Activated CD4-positive, alpha-beta T cell treated with anti-CD3 and anti-CD28 coated beads, Interleukin-2, amount 50 U/mL, for 16 hours (primary cell): ENCODE data around the gene ATRNL1.

Source experiments
- DNase-seq: peaks from one replicate; pipeline ENCODE4 v3.0.0-alpha.2; 2020

The ATRNL1 gene

DNA sequence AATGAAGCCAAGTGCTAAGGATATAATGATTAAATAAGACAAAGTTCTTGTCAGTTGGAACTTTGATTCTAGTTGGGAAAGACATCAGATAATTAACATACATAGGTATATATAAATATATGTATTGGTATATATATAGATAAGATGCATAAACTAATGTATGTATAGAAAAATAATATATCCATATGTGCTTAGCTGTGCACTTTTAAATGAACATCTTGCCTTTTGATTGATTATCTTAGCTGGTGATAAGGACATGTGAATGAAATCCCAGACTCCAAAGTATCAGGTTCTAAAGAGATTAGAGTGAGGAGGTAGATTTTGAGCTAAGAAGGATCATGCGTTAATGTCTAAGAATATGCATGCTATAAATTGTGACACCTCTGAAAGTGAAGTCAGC lies 822.3 kb downstream of the ATRNL1 start:
- no peak for DNase-seq

DNA sequence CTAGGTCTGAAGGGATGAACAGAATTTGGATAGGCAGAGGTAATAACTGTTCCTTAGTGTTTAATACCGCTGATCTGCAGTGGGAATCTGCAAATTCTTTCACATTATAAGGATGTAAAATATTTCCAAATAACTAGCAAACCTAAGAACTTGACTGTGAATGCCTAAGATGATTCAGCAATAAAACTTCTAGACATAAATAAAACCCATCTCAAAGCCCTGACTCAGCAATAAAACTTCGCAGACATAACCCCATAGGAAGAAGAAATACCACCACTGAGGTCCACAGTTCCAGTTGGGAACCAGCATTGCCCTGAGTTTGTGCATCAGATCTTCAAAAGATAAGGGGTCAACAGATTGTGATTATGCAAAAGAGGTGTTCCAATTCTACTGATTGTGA lies 825.6 kb downstream of the ATRNL1 start:
- no peak for DNase-seq

DNA sequence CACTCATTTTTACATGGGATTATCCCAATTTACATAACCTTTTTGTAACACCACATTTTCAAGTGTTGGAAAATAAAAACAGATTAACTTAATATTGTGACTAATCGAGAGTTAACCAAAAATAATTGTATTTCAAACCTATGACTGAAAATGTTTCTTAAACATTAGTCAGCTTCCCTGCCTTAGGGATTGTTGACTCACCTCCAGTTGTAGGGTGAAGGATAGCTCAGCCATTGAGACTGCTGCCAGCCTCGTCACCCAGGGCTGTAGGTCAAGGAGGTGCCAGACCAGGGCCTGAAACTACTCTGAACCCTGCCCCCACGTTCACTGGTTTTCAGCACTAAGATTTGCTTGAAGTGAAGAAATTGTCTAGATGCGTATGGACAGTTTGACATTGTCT lies 828.6 kb downstream of the ATRNL1 start:
- DNase-seq: no peak

DNA sequence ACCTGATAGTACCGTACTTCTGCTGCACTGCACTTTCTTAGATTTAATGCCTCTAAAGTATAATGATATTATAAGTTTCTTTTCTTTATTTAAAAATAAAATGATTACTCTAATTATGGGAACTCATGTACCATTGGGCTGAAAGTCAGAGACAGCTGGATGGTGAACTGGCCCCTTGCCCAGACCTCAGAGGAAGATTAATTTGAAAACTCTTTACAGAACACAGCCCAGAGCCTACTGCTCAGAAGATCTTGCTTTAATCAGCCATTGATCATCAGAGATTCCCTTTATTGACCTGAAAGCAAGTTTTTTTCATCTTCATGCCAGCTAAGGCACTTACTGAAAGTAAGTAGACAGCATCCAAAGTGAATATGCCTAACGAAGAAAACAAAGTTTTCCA lies 838.1 kb downstream of the ATRNL1 start:
- DNase-seq: no peak

DNA sequence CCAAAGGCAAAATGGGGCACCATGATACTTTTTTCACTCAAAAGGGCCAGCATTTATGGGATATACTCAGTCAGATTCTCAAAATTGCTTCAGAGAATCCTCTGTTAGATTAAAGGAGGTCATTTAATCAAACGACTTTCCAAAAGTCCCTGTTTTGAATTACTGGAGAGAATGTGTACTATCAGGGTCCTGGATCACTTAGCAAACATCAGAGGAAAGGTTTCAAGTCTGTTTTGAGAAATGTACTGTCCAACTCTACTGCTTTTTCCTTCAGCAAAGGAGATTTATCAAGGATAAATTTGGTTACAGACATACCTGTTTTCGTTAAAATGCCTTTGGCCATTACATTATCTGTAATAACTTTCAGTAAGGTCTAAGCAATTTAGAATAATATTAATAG lies 838.9 kb downstream of the ATRNL1 start:
- no peak for DNase-seq

DNA sequence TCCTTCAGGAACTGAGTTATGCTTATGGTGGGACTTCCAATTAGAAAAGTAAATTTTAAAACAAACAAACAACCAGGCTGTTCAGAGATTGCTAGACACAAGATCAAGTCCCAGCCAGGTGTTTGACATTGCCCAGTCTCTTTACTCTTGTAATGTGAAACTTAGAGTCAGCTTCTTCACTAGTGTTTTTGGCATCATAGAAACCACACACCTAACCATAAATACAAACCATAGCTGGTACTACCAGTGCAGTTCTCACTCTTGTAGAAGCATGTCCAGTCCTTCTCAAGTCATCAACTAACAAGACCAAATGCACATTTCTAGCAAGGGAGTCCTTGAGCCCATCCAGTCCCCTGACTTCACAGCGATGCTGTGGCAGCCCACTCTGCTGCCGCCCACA lies 839.9 kb downstream of the ATRNL1 start:
- no peak for DNase-seq

DNA sequence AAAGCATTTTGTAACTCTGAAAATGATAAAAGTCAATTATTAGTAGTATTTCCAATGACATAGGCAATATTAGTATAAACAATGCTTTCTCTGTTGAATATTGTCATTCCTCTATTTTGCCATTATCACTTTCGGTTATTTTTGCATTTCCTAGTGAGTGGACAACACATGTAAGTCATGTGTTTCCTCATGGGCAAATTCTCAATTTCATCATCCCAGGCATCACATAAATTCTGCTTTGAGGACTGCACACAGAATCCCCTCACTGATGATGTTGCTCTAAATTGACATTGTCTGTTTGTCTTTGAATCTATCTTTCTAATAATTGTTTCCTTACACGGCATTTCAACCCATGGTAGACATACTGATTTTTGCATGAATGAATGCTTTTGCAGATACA lies 842.6 kb downstream of the ATRNL1 start:
- no peak for DNase-seq

DNA sequence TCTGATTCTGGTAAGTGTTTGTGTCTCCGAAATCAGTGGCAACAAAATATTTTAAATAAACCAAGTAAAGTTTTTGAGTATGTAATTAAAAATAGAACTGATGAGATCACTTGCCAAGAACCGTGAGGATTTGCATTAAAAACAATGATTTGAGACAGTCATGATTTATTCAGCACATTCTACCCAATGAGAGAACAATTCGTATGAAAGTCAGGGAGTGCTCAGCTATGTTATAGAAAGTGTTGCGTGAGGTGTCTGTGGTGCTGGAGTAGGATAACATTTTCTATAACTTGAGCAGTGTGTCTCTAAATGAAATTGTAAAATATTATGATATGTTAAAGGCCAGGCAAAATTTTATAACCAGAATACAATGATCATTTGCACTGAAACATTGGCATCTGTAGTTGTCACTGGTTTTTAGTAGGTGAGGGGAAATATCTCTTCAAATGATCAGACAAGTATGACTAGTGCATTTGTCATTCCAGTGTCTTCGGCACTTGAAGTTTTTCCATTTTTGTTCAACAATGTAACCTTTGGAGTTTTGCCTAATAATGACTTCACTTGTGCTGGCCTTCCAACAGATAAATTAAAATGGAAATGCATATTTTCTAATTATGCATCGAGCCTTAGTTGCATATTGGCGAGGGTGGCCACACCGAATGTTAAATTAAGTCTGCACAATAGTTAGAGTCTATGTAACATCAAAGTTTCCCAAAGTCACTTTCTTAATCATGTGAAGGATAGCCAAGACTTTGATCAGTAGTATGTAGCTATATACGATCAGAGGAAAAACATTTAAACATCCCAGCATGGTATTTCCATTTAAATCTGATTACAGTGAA lies 844.0 kb downstream of the ATRNL1 start:
- DNase-seq: no peak

DNA sequence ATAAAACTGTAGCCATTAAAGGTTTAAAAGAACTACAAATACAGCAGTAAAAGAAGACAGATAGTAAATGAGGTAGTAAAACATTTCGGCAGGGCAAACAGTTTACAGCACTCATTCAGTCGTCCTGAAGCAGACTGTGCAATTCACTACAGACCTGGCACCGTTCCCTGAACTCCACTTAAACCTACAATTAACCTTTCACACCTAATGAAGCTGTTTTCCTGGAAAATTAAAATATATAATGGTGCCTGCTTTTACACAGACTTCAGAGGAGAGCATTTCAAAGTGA lies 844.5 kb downstream of the ATRNL1 start:
- no peak for DNase-seq

DNA sequence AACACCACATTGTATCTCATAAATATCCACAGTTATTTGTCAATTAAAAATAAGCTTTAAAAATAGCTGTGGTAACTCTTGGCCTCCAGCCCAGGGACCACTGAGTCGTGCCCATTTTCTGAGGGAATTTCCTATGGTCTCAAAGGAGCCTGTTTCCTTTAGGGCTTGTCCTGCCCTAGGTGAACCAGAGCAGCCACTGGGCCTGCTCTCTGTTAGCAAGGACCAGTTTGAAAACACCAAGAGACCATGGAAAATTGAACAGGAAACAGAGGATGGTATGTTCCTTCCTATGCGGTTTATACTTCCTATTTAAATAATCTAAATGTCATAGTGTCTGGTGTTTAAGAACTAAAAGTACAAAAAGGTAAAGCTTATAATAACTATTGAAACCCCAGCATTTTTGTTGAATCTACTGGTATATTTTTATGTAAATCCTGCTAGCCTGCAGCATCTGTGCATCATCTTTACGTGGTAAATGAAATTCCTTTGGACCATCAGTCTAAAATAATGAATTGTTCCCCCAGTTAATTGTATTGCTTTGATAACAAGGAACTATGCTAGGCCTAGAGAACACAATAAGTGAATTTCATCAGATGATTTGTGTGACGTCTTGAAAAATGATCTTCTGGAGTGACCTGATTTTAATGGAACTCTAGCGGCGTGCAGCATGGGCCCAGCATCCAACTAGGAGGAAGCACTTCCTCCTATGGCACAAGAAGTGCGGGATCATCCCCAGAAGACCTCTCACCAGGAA lies 846.1 kb downstream of the ATRNL1 start:
- DNase-seq: no peak

DNA sequence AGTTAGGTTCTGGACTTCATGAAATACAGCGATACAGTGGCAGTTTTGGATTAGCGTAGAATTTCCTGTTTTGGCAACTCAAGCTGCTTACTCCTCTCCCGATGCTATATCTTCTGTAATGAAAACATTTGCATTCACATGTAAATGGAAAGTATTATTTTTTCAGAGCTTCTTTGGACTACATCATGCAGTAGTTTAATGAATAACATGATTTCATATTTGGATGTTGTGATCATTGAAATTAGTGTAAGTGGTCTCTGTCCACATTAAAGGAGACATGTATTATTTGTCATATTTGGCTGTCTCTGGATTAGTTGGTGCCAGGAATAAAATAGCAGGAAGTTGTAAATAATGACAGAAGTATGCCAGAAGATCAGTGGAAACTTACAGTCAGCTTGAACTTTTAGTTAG lies 848.2 kb downstream of the ATRNL1 start:
- DNase-seq: no peak

DNA sequence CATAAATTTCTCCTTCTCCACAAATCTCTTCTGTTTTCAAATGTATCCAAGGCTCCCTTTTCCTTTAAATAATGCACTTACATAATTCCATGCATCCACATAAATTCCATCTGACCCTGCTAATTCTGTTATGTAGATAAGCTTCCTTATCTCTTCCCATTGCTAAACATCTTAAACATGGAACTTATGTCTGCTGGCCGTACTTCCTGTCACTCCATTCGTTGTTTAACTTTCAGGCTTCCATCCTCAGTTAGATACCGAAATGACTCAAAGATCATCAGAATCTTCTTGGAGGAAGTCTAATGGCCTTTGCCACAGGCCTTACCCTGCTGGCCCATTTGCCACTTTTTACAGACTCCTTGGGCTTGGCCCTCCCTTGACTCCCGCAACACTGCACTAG lies 848.9 kb downstream of the ATRNL1 start:
- no peak for DNase-seq

DNA sequence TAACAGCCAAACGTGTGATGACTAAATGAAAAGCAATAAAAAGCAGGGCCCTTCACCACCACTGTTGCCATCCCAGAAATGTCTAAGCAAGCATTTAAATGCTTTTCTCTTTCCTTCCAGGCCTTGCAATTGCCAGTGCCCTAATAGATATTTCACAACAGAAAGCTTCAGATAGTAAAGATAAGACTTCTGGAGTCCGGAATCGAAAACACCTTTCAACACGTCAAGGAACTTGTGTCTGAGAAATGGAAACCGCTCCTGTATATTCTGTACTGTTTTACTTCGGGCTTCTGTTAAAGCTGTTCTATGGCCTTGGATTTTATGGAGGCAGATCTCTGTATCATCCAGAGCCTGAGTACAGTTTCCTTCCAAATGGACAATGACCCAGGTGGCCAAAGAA lies 851.4 kb downstream of the ATRNL1 start:
- DNase-seq: no peak

DNA sequence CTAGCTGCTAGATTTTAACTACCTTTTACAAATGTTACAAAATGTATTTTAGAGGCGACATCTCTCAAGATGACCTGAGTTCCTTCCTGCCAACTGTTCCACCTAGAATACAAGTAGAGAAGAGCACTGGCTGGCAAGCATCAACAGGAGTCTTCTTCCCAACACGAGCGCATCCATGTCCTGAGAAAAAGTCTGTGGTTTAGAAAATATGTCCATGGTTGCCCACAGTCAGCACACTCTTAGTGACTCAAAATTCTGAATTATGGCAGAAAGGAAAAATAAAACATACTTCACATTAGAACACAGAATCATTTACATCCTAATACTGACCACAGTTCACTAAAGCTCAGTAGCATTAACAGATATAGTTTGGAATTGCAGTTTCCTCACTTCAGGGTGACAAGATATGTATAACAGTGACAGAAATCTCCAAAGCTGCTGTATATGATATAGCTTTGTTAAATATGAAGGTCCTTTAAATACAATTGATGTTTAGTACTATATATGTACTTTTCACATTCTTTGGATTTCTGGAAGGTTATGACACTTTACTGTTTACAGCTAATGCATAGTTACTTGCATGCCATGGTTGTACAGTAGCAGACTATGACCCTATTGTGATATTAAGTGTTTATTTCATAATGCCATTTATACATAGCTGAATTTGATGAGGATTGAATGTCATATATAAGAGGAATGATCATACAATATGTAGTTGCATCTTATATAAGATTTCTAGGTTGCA lies 852.7 kb downstream of the ATRNL1 start:
- DNase-seq: no peak

DNA sequence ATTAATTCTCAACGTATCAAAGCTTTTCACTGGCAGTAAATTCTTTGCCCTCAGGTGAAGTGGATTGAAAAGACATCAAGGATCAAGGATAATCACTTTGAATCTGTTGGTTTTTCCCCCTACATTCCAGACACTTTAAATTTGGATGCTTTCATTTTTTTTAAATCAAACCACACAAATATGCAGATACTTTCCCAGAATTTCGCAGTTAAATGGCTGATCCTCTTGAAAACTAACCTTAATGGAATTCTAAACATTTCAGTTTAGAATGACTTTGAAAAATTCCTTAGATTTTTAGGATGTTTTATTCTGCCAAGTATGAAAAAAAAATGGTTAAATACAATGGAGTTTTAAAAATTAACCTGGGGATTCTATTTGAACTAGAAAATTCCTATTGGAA lies 853.9 kb downstream of the ATRNL1 start:
- no peak for DNase-seq

DNA sequence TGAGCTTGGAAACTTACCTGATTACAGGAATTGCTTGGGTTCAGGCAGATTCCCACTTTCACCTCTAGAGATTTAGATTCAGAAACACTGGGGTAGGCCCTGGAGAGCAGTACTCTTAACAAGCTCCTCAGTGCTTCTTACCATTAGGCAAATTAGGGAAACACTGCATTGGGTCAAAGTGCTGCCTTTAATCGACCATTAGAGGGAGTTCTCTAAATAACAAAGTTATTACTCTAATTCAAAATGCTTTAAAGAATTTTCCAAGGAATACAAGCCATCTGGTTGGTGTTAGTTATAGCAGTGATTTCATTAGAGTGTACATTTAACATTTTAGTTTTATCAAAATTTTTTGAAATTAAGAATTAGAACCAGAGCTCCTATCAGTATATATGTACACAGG lies 855.3 kb downstream of the ATRNL1 start:
- no peak for DNase-seq

DNA sequence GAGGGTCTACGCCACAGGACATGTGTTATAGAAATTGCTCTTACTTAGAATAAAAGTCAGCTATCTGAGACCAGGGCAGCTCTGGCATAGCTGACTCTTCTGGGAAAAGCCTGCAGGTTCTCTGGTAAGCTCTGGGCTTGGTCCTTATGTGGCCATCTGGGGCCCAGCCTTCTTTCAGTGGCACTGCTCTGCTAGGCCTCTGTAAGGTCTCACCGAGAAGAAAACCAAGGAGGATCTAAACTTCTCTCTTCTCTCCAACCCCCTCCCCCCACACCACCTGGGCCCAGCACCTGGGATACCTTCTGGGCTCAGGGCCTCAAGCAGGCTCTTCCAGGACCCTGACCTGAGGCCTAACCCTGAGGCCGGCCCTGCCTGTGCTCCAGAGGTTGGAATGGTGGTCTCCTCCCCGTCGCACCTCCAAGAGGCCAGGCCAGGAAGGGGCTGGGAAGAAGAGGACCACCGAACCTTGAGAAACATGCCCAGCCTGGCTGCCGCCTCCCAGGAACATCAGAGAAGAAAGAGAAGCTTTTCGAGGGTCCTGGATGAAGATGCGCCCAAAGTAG lies 856.2 kb downstream of the ATRNL1 start:
- no peak for DNase-seq

DNA sequence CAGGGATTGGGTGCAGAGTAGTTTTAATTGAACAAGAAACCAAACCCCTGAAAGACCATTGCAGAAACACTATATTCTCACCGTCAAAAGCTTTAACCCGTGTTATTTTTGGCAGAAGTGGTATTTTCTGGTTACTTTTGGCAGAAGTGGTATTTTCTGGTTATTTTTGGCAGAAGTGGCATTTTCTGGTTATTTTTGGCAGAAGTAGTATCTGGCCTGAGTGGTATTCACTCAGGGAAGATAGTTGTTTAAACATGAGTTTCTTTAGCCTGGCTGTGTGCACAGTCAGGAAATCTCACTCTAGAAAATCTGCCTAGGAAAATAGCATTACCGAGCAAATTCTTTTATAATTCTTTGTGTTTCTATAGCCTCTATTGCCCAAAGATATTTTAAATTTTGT lies 857.2 kb downstream of the ATRNL1 start:
- DNase-seq: no peak

DNA sequence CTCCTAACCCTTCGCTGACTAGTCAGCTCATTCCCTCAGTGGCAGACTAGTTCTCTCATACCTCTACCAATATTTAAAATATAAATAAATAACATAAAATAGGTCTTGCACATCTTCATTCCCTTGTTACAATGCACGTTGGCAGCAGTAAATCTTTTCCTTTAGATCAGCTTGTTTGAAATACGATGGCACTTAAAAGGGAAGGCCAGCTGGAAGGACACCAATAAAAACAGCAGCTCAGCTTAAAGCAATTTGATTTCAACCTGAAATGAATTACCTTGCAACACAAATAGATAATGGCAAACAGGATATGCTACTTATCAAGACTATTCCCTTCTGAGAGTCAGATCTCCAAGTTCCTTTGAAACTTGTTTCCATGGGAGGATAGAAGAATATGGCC lies 858.1 kb downstream of the ATRNL1 start:
- DNase-seq: no peak

DNA sequence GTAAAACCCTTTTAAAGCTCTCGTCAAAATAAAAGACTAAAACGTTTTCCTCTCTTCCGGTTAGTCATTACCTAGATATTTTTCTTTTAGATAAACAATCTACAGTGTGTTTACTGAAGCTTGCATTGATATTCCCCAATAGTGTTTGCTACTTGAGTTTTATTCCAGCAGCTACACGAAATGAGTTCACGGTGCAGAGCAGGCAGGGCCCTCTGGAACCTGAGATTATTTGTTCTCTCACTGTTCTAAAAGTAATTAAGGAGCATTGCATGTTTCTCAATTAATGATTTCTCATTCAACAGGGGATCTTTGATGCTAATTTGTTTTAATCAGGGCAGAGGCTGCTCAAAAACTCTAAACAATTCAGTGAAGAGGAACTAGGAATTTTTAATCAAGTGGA lies 860.1 kb downstream of the ATRNL1 start:
- no peak for DNase-seq

DNA sequence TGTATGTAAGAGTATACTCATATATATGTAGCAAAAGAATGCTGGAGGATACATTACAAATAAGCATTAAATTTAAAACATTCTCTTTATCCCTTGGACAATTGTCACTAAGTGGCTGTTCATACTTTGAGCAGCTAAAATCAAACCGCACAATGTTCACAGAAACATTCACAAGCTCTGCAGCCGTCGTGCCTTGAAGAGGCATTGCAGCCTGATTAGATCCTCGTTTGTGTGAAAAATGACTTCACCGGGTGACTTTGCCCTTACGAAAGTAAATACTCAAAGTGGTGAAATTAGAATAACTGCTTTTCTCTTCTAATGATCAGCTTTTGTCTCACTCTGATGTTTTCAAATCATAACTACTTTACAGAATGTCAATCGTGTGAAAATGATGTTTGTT lies 860.8 kb downstream of the ATRNL1 start:
- no peak for DNase-seq

DNA sequence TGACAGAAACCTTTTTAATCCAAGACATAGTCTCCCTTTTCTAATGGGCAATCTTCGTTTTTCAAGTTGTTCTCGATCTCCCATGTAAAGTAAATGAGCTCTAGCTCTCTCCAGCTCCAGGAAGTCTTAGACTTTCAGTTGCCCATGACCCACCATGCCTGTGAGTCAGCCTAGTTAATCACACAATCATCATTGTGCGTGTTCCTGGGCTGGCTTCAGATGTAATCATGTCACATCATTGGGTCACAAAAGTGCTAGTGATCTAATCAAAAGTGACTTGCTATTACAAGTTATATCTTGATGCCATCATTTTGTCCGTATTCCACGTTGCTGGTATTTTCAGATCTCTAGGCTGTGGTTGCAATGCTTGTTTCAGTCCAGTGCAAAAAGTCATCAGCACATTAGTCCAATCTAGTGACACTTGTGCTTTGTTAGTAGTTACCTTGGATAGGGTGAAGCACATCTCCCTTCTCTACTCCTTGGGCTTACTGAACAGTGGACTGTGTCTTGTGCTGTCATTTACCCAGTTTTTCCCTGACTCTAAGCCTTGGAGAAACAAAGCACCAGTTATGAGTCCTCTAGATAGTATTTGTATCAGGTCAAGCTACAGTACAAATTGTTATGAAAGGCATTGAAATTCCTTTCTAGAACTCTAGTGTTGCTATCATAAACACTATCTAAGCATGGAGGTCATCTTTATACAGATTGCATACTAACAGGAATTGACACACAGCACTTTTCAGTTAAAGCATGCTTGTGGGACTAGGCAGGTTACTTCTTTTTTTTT lies 863.3 kb downstream of the ATRNL1 start:
- no peak for DNase-seq

DNA sequence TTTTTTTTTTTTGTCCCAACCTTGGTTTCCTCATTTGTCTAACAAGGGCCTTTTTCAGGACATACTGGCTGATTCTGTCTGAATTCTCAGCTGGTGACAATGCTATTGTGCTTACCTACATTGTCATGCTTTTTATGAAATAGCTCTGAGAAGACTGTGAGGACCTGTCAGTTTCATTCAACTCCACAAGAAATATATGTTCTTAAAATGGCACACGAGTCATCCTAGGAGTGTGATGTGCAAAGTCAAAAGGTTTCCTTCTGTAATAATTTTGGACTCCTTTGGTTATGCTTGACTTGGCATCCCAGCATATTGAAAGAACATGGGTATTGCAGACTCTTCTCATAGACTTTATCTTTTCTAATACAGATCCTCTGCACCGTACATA lies 863.8 kb downstream of the ATRNL1 start:
- no peak for DNase-seq
